Stimulated activated CD8-positive, alpha-beta memory T cell treated with anti-CD3 and anti-CD28 coated beads, Interleukin-4, amount 100 ng/mL, for 1 hour (primary cell): ENCODE data around the gene SPRR1B.
"Not testable (repeated sequence)": the region's sequence is repeated elsewhere in the genome, so short reads cannot be mapped to it uniquely, and the experiment has no call there.

Source experiments
- DNase-seq, 2 donors: peaks; one replicate each; pipeline ENCODE4 v3.0.0-alpha.2; 2020; ENCODE audit warnings: low read depth in 2 of 2, low spot score in 1 of 2

SPRR1B gene

DNA sequence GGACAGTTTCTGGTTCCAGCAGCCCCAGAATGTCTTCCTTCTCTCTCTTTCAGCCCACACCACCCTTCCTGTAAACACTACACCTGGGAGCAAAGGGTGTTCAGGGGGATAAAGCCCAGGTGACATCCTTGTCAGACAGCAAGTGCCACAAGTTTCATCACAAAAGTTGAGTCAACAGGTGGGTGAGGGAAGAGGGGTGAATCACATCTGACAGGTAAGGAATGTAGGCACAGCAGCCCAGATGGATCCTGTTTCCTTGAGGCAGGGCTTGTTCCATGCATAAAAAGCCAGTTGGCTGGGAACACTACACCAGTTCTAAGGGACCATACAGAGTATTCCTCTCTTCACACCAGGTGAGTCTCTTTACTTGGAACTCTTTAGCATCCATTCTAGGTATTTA lies at the start of gene SPRR1B:
SPRR1B (plus strand) TSS at position 309 of the 400 bp plus-strand sequence. CDS start 1,143 bp downstream, outside the sequence.
- DNase-seq: no peak

DNA sequence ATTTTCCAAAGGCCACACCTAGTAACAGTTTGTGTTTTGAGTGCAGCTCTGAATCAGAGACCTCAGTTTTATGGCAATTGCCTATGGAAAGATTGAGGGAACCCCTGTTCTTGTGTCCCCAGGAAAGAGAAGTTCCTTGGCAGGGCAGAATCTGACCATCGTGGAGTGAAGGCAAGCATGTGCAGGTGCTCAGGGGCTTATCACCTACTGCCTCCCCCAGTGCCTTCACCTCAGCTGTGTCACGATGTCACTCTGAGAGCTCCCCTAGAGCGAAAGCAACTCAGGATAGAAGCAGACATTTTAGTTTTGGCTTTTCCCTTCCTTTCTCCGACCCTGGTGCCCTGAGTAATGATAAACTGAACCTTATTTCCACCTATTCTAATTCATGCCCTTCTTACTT lies 48.9 kb upstream of the SPRR1B start:
- no peak for DNase-seq

DNA sequence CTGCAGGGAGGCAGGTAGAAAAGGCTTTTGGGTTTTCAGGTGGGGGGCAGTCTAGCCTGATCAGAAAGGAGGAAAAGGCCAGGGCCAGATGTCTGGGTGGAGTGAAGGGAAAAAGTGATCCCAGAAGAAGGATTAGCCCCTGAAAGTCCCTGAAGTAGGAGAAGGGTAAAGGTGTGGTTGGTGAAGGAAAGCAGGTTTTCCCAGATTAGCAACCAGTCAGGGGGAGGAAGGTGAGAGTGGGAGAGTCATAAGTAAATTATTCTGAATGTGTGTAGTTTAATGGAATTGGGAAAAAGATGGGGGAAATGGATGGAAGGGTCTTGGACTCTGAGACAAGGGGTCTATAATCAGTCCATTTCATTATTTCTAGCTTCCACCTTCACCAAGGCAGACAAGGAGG lies 47.8 kb upstream of the SPRR1B start:
- no peak for DNase-seq

GRCh38 chr1:152983743-152984142 lies 47.3 kb upstream of the SPRR1B start, which contains the start of gene SPRR1A:
Gene SPRR1A, plus strand, starts transcription at chr1:152984081. Its CDS starts 1,150 bp downstream, at chr1:152985231.
- no peak for DNase-seq

GRCh38 chr1:152986578-152986977 lies 44.4 kb upstream of the SPRR1B start:
- DNase-seq: no peak

DNA sequence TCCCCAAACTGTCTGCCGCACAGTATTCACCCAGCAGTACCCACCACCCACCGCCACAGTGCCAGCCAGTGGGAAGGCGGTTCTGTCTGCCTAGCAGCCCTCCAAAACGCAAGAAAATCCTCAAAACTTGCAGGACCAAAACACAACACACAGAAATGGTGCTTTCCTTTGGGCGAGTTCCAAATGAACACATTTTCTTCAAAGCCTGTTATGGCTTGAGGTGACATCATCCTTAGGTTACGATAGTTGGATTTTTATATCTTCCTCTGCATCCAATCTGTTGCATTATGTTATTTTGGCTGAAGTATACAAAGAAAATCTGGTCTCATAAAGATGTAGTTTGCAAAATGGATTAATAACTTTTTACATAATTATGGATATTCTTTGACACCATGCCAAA lies 37.8 kb upstream of the SPRR1B start:
- no peak for DNase-seq

DNA sequence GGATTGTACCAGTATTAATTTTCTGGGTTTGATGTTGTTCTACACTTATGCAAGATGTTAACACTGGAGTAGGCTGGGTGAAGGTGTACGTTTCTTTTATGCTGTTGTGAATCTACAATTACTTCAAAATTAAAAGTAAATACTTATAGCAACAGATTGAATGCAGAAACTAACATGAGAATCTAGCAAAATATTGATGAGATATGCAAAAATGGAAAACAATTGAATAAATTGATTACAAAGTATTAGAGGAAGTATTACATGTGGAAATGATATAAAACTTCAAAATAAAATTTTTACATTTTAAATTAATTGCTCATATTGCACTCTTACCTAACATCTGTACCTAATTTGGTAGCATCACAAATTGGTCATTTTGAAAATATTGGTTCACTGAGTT lies 35.2 kb upstream of the SPRR1B start:
- DNase-seq: no peak

DNA sequence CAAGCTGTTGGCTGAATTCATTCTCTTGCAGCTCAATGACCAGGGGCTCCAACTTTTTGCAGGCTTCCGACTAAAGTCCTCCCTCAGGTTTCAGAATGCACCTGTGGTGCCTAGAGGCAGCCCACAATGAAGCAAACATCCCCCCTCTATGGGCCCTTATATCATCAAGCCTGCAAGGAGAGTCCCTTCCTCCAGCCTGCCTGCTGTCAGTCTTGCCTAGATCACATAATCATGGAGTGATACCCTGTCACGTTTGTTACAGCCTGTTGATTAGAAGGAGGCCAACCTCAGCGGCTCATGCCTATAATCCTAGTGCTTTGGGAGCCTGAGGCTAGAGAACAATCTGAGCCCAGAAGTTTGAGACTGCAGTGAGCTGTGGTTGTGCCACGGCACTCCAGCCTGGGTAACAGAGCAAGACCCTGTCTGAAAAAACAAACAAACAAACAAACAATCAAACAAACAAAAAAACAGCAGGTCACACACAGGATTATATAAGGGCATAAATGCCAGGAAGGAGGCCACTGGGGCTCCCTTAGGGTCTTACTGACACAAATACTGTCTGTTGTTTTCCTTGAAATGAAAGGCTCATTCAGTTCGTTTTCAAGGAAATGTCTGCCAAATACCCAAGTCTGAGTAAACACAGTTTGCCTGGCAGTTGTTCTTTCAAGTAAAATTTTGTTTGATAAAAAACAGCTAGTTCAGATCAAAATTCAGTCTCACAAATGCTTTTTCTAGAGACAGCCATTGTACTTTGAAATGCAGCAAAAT lies 34.2 kb upstream of the SPRR1B start:
- no peak for DNase-seq

GRCh38 chr1:152997901-152998300 lies 33.1 kb upstream of the SPRR1B start:
- no peak for DNase-seq

- no peak for DNase-seq
Measured at GRCh38 chr1:152998476-152998875, 32.5 kb upstream of the SPRR1B start.

GRCh38 chr1:152999818-153000217 lies 31.2 kb upstream of the SPRR1B start:
- DNase-seq: no peak

- no peak for DNase-seq
Measured at GRCh38 chr1:153000294-153000693, 30.7 kb upstream of the SPRR1B start.

DNA sequence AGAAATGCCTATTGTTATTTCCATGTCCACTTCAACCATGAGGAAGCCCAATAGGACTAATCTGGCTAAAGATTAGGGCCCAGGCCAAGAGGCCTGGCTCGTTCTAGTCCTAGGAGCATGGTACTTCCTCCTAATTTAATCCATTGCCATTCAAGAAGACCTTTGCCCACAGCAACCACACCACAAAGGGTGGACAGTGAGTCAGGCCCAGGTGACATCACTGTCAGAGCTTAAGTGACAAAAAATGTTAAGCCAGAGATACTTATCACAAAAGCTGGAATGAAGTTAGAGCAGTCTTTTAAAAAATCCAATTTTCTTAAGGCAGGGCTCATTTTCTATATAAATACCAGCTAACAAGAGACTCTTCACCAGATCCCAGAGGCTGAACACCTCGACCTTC lies 29.6 kb upstream of the SPRR1B start, which contains the start of gene SPRR3:
SPRR3 (plus strand) TSS at position 368 of the 400 bp plus-strand sequence. CDS start 1,272 bp downstream, outside the sequence.
- no peak for DNase-seq

GRCh38 chr1:153011235-153011758 lies 19.7 kb upstream of the SPRR1B start:
- DNase-seq: not testable (repeated sequence)

GRCh38 chr1:153021829-153022228 lies 9.2 kb upstream of the SPRR1B start:
- not testable (repeated sequence) for DNase-seq

DNA sequence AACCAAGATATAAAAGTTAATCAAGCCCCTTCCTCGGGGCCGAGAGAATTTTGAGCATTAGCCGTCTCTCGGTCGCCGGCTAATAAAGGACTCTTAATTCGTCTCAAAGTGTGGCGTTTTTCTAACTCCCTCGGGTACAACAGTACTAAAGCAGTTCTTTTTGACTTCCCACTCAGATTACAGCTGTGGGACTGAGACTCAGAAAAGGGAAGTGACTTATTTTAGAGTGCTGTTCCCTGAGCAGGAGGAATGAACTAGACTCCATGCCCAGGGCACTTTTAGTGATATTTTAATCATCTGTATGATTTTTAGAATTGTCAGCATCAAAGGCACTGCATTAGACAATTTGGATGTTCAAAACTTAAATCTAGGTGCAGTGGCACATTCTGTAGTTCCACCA lies 8.7 kb upstream of the SPRR1B start:
- not testable (repeated sequence) for DNase-seq

DNA sequence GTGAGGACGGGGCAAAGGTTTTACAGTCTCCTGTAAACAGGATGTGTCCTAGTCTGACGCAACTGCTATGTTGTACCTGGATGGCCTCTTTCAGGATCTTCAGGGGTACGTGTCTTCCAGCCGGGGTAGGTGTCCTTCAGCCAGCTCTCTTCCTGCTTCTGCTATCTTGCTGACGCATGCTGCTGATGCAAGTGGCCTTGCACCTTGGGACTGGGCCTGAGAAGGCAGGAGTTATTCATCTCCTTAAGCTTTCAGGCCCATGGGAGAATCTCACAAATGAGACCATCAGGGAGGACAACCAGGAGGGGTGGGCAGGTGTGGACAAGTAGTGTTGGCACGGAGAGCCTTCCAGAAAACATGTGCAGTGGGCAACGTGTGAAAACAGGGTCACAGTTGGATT lies 7.9 kb upstream of the SPRR1B start:
- DNase-seq: no peak

GRCh38 chr1:153024413-153024812 lies 6.6 kb upstream of the SPRR1B start:
- no peak for DNase-seq

DNA sequence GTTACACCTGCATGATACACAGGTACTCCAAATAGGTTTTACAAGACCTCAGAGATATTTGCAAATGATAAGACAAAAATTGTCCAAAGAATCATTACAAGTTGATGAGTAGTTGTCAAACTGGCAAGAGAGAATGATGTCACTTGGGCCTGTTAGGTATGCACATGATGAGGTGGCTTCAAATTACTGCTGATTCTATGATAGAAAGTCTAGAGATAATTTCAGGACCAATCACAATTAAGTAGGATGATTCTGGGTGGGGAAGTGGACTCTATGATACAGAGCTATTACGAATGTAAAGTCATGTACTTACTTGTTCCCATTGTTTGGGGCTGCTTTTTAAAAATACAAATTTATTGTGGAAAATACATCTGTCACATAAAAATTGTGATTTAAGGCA lies 5.2 kb upstream of the SPRR1B start:
- DNase-seq: no peak

DNA sequence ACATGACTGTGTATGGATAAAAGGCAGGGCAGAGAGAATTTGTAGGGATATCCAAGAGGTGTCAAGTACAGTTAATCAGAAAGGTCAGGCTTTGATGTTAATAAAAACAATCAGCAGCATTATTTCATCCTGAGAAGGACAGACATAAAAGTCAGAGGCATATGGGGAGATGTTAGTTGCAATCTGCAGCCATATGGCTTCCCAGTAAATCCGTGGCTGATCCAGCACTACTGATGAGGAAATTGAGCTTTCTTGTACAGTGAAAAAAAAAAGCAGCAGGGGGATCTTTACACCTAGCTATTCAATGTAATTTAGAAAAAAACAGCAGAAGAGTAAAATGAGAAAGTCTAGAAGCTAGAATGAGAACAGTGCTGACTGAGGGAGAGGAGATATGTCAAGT lies 2.2 kb upstream of the SPRR1B start:
- DNase-seq: no peak

- no peak for DNase-seq
Measured at GRCh38 chr1:153032073-153032472, 1.1 kb downstream of the SPRR1B start.

- DNase-seq: no peak
Measured at GRCh38 chr1:153032677-153033308, 1.8 kb downstream of the SPRR1B start.
